Measurements from ENCODE around the gene PNP.

The PNP gene

DNA sequence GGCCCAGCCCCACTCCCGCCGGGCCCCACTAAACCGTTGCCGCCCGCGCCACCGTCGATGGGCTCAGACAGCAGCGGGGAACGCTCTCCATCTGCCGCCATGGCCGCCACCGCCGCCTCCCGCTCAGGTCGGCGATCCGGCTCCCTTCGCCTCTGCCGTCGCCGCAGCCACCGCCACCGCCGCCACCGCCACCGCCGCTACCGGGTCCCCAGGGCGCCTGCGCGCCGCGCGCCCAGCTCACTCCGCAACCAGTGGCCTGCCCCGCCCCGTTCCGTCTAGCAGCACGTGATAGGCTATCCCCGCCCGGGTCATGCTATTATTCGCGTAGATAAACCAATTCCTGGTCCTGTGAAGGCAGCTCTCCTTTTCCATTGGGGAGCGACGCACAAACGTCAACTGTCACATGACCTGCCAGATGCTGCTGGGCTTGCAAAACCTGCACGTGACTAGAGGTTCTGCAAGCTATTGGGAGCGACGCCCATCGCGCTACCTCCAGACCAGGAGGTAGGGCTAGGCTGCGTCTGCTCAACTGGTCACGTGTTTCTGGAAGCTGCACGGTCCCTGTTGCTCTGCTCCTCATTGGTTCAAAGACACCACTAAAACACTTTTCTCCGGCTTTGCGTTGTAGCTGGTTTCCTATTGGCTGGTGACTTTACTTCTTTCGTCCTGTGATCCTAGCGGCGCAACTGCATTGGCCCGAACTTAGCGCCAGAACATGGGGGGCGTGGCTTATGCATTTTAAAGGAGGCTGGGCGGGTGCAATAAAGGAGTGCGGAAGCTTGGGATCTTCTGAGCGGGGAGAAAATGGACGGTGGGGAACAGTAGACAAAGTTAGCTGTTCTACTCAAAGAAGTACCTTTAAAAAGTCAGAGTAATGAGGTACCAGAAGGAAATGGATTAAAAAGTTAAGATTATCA, 7.7 kb upstream of the PNP start, which contains the start of gene PIP4P1:
Gene PIP4P1 (minus strand): TSS at position 210 of the 917 bp plus-strand sequence. CDS start 109 bp downstream, at position 101.
- TF ChIP-seq, protein P1, sequence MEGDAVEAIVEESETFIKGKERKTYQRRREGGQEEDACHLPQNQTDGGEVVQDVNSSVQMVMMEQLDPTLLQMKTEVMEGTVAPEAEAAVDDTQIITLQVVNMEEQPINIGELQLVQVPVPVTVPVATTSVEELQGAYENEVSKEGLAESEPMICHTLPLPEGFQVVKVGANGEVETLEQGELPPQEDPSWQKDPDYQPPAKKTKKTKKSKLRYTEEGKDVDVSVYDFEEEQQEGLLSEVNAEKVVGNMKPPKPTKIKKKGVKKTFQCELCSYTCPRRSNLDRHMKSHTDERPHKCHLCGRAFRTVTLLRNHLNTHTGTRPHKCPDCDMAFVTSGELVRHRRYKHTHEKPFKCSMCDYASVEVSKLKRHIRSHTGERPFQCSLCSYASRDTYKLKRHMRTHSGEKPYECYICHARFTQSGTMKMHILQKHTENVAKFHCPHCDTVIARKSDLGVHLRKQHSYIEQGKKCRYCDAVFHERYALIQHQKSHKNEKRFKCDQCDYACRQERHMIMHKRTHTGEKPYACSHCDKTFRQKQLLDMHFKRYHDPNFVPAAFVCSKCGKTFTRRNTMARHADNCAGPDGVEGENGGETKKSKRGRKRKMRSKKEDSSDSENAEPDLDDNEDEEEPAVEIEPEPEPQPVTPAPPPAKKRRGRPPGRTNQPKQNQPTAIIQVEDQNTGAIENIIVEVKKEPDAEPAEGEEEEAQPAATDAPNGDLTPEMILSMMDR (IDR thresholded peaks at IDR 0.05; ENCODE audit: low read depth, low read length): no peak
- peak within 1 kb of the TSS; percentile 92 for H3K4me3 ChIP-seq (ENCODE audit: low read depth, low read length)
- DNase-seq (ENCODE audit: low read depth, low spot score): peak; percentile 100
- in situ Hi-C loops (cut with HindIII; ENCODE audit: low sequenced_read_pairs): no loop called here

GRCh38 chr14:20468764-20469241, 403 bp upstream of the PNP start:
- in situ Hi-C loops (cut with HindIII; ENCODE audit: low sequenced_read_pairs): no loop called here
- TF ChIP-seq, protein P1 (IDR thresholded peaks at IDR 0.05; ENCODE audit: low read depth, low read length): no peak
- peak overlapping the region; percentile 75 for H3K4me3 ChIP-seq (ENCODE audit: low read depth, low read length)
- DNase-seq (ENCODE audit: low read depth, low spot score): no peak

DNA sequence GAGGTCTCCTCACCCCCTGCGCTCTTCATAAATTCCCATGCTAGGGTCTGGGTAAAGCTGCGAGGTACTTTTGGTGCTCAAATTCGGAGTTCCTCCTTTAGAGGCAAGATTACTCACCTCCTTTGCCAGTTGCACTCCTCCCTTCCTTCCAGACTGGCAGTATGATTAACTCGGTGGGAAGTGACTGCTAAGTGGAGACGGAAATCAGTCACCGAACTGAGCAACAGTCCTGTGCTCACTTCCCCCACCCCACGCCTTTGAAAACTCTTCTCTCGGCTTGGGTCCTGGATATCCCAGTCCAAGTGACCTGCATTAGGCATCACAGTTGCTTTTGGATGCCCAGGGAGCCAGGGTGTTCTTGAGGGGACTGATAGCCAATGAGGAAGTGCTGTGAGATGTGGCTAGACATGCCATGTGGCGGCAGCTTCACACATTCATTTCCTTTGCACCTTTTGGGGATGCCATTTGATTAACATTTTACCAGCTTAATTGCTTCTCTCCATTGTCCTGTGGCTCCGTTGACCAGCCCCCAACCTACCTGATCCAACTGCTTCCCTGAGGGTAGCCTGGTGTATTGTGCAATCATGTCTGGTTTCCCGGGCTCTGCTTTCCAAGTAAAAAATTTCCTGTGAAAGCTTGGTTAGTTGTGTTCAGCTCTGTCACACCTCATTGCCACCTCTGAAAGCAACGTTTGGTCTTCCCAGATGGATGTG, 840 bp downstream of the PNP start:
- in situ Hi-C loops (cut with HindIII; ENCODE audit: low sequenced_read_pairs): no loop called here
- TF ChIP-seq, protein P1 (IDR thresholded peaks at IDR 0.05; ENCODE audit: low read depth, low read length): no peak
- H3K4me3 ChIP-seq (ENCODE audit: low read depth, low read length): peak overlapping the region; percentile 75
- peak; percentile 28 for DNase-seq (ENCODE audit: low read depth, low spot score)

DNA sequence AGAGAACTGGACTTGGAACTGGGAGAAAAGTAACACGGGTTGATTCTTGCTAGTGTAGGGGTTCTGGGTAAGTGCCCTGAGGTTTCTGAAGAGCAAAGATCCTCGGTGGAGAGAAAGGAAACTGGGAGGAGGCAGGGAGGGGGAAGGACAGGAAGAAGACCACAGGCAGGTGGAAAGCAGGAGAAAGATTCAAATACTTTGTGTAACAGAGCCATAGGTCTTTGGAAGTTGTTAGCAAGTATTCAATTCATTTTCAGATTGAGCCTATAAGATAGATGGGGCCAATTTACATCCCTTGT, 1.3 kb downstream of the PNP start:
- TF ChIP-seq, protein P1 (IDR thresholded peaks at IDR 0.05; ENCODE audit: low read depth, low read length): no peak
- no peak for DNase-seq (ENCODE audit: low read depth, low spot score)
- in situ Hi-C loops (cut with HindIII; ENCODE audit: low sequenced_read_pairs): no loop called here
- H3K4me3 ChIP-seq (ENCODE audit: low read depth, low read length): peak overlapping the region; percentile 75

DNA sequence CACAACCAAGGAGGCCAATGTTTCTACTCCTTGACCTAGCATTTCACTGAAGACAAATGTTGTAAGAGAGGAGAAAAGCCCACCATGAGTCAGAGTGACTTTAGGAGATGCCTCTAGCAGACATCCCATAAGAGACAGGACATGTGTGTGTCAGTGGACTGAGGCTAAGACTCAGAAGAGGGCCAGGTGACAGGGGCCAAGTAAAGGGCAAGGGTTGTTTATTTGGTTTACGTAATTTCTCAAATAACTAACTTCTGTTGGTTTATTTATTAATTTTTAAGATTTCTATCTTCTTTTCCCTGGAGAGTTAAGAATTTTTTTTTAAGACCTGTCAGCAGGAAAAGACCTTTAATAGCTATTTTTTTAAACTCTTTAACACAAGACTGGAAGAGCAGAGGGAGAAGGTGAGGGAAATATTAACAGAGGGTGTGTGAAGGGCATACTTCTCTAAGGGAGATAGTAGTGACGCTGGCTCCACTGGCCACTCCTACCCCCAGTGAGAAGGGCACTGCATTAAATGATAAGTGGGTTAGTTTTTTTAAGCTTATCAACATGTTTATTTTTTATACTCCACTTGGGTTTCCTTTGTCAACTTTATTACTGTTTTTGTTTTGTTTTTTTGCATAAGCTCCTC, 3.4 kb downstream of the PNP start:
- no peak overlapping the region for H3K4me3 ChIP-seq (ENCODE audit: low read depth, low read length)
- DNase-seq (ENCODE audit: low read depth, low spot score): no peak
- in situ Hi-C loops (cut with HindIII; ENCODE audit: low sequenced_read_pairs): no loop called here
- TF ChIP-seq, protein P1 (IDR thresholded peaks at IDR 0.05; ENCODE audit: low read depth, low read length): no peak

DNA sequence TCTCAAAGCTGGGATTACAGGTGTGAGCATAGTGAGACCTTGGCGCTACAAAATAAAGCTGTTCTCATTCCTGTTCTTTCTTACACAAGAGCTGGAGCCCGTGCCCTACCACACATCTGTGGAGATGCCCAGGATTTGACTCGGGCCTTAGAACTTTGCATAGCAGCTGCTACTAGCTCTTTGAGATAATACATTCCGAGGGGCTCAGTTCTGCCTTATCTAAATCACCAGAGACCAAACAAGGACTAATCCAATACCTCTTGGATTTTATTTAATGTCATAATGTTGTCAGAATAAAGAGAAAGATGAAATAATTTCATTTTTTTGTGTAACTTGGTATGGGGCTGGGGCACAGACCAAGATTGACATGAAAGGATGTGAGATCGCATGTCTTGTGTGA, 7.6 kb downstream of the PNP start:
- H3K4me3 ChIP-seq (ENCODE audit: low read depth, low read length): no peak overlapping the region
- TF ChIP-seq, protein P1 (IDR thresholded peaks at IDR 0.05; ENCODE audit: low read depth, low read length): no peak
- in situ Hi-C loops (cut with HindIII; ENCODE audit: low sequenced_read_pairs): no loop called here
- DNase-seq (ENCODE audit: low read depth, low spot score): no peak
